Activated naive CD4-positive, alpha-beta T cell treated with Interleukin-2 at 50 U/mL for 16 hours (primary cell): ENCODE results near the gene PTPRT.
"Not testable (repeated sequence)": the region's sequence is repeated elsewhere in the genome, so short reads cannot be mapped to it uniquely, and the experiment has no call there.

Experiments
- DNase-seq: peaks from one replicate; pipeline ENCODE4 v3.0.0-alpha.2; 2020

PTPRT gene

GRCh38 chr20:42258564-42259302, 931.0 kb downstream of the PTPRT start:
- DNase-seq = no peak

- DNase-seq = no peak
Observed at GRCh38 chr20:42255821-42256220, 933.9 kb downstream of the PTPRT start.

- no peak for DNase-seq
Observed at GRCh38 chr20:42254673-42255072, 935.0 kb downstream of the PTPRT start.

- DNase-seq = no peak
Observed at GRCh38 chr20:42252116-42252515, 937.6 kb downstream of the PTPRT start.

- DNase-seq = no peak
Observed at GRCh38 chr20:42218621-42219374, 970.9 kb downstream of the PTPRT start.

- DNase-seq = no peak
Observed at GRCh38 chr20:42214074-42214473, 975.6 kb downstream of the PTPRT start.

- DNase-seq = no peak
Observed at GRCh38 chr20:42212391-42212790, 977.3 kb downstream of the PTPRT start.

GRCh38 chr20:42206557-42206956, 983.1 kb downstream of the PTPRT start:
- DNase-seq = not testable (repeated sequence)

GRCh38 chr20:42204109-42204660, 985.5 kb downstream of the PTPRT start:
- no peak for DNase-seq

- no peak for DNase-seq
Observed at GRCh38 chr20:42197599-42197998, 992.1 kb downstream of the PTPRT start.

GRCh38 chr20:42193119-42193518, 996.6 kb downstream of the PTPRT start:
- no peak for DNase-seq

GRCh38 chr20:42192321-42192720, 997.4 kb downstream of the PTPRT start:
- DNase-seq = no peak

GRCh38 chr20:42191140-42191860, 998.4 kb downstream of the PTPRT start:
- no peak for DNase-seq

GRCh38 chr20:42190084-42190483, 999.6 kb downstream of the PTPRT start:
- DNase-seq = no peak

- DNase-seq = no peak
Observed at GRCh38 chr20:42186337-42186736, 1003.4 kb downstream of the PTPRT start.

GRCh38 chr20:42183147-42183546, 1006.6 kb downstream of the PTPRT start:
- no peak for DNase-seq

GRCh38 chr20:42181064-42181463, 1008.6 kb downstream of the PTPRT start:
- DNase-seq = no peak

GRCh38 chr20:42179768-42180167, 1009.9 kb downstream of the PTPRT start:
- no peak for DNase-seq

GRCh38 chr20:42173440-42173839, 1016.3 kb downstream of the PTPRT start:
- no peak for DNase-seq

- DNase-seq = no peak
Observed at GRCh38 chr20:42164121-42164890, 1025.4 kb downstream of the PTPRT start.

GRCh38 chr20:42161228-42161829, 1028.4 kb downstream of the PTPRT start:
- no peak for DNase-seq

- no peak for DNase-seq
Observed at GRCh38 chr20:42159808-42160207, 1029.9 kb downstream of the PTPRT start.
